Measurements from ENCODE around the gene FBXO24. TPM values are rescaled to one million over a fixed set of nuclear protein-coding genes. Genes with fewer than 3 reads are reported as not detected.

FBXO24 gene
- total RNA-seq, 4 donors from 2014 or later, result 1.8 to 1.9 TPM; not detected in 2

- no peak for ATAC-seq
- no peaks in the 10 kb centered on the region for H3K9me3 ChIP-seq
- peaks cover 0 to 29% (median 10%) of the 10 kb centered on the region in 3 donors for H3K4me1 ChIP-seq
- peaks cover 0 to 46% of the 10 kb centered on the region in 2 donors for H3K36me3 ChIP-seq
- H3K27ac ChIP-seq, result no peak overlapping the region
- peaks cover 61% of the 10 kb centered on the region for H3K27me3 ChIP-seq
- WGBS, 2 donors (ENCODE audit: low coverage in 1 of 2), result 80% methylated on average over 2 of the region's 20 CpGs; no CpG with 5 or more reads in 1 of the 2 donors
- no peak overlapping the region for H3K4me3 ChIP-seq
- TF ChIP-seq, protein P1, sequence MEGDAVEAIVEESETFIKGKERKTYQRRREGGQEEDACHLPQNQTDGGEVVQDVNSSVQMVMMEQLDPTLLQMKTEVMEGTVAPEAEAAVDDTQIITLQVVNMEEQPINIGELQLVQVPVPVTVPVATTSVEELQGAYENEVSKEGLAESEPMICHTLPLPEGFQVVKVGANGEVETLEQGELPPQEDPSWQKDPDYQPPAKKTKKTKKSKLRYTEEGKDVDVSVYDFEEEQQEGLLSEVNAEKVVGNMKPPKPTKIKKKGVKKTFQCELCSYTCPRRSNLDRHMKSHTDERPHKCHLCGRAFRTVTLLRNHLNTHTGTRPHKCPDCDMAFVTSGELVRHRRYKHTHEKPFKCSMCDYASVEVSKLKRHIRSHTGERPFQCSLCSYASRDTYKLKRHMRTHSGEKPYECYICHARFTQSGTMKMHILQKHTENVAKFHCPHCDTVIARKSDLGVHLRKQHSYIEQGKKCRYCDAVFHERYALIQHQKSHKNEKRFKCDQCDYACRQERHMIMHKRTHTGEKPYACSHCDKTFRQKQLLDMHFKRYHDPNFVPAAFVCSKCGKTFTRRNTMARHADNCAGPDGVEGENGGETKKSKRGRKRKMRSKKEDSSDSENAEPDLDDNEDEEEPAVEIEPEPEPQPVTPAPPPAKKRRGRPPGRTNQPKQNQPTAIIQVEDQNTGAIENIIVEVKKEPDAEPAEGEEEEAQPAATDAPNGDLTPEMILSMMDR (IDR thresholded peaks at IDR 0.05), result no peak
- TF ChIP-seq POLR2AphosphoS5 (IDR thresholded peaks at IDR 0.05) (no peak), EP300 (IDR thresholded peaks at IDR 0.05) (no peak), POLR2A (IDR thresholded peaks at IDR 0.05) (no peak)
Measured at GRCh38 chr7:100572281-100572948, 13.7 kb upstream of the FBXO24 start.

- WGBS, 2 donors (ENCODE audit: low coverage in 1 of 2), result no CpG with 5 or more reads among the region's 30 CpGs
- Histone ChIP-seq H3K4me1 (peaks cover 0 to 29% (median 10%) of the 10 kb centered on the region in 3 donors), H3K9me3 (no peaks in the 10 kb centered on the region), H3K27ac (no peak overlapping the region), H3K27me3 (peaks cover 61% of the 10 kb centered on the region), H3K36me3 (peaks cover 0 to 53% of the 10 kb centered on the region in 2 donors), H3K4me3 (no peak overlapping the region)
- TF ChIP-seq, protein P1 (IDR thresholded peaks at IDR 0.05), result no peak
- TF ChIP-seq EP300 (IDR thresholded peaks at IDR 0.05), result no peak
- no peak for ATAC-seq
Measured at GRCh38 chr7:100572949-100573675, 13.0 kb upstream of the FBXO24 start.

DNA sequence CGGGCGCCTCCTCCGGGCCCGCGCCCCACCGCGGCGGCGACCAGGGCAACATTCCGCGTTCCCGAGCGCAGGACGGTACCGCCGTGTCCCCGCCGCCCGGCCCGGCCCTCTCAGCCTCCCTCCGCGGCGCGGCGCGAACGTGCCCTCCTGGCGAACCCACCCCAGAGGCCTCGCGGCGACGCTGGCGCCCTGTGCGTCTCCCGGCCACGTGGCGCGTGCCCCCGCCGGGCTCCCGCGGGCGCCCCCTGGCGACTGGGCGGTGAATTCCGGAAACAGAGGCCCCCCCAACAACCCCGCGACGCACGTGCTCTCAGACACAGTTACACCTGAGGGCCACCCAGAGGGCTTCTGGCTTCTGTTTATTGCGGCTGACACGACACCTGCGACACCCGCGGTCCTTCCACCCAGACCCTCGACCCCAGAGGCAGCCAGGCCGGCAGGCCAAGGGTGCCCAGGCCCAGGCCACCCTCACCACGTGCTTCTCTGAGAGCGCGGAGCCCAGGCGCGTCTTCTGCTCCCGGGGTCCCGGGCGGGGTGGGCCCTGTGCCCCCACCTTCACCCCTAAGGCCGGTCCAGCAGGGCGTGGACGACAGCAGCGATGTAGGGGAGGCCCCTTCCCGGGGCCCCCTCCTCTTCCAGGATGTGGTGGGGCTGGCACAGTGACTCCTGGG is 12.3 kb upstream of the FBXO24 start, which contains the start of gene SAP25:
SAP25 (minus strand) TSS at position 210 of the 671 bp plus-strand sequence; CDS start at position 52, 158 bp downstream.
- peaks cover 0 to 23% (median 10%) of the 10 kb centered on the region in 3 donors for H3K4me1 ChIP-seq
- no peak within 1 kb of the TSS for H3K4me3 ChIP-seq
- H3K9me3 ChIP-seq, result no peaks in the 10 kb centered on the region
- WGBS, 2 donors (ENCODE audit: low coverage in 1 of 2), result 60% methylated on average over 1 of the region's 70 CpGs; no CpG with 5 or more reads in 1 of the 2 donors
- ATAC-seq, result no peak
- no peak within 1 kb of the TSS for H3K27ac ChIP-seq
- peaks cover 61% of the 10 kb centered on the region for H3K27me3 ChIP-seq
- peaks cover 0 to 60% of the 10 kb centered on the region in 2 donors for H3K36me3 ChIP-seq
- no peak for TF ChIP-seq POLR2A (IDR thresholded peaks at IDR 0.05)
- TF ChIP-seq, protein P1 (IDR thresholded peaks at IDR 0.05), result peak in 2 of 4 experiments; percentile 8 to 12

- ATAC-seq, result no peak
- no peak overlapping the region for H3K4me3 ChIP-seq
- peaks cover 61% of the 10 kb centered on the region for H3K27me3 ChIP-seq
- no peaks in the 10 kb centered on the region for H3K9me3 ChIP-seq
- TF ChIP-seq EP300 (IDR thresholded peaks at IDR 0.05), result no peak
- TF ChIP-seq POLR2AphosphoS5 (IDR thresholded peaks at IDR 0.05), result no peak
- no peak for TF ChIP-seq POLR2A (IDR thresholded peaks at IDR 0.05)
- TF ChIP-seq, protein P1 (IDR thresholded peaks at IDR 0.05), result no peak
- H3K27ac ChIP-seq, result no peak overlapping the region
- H3K4me1 ChIP-seq, result peaks cover 0 to 15% (median 8%) of the 10 kb centered on the region in 3 donors
- peaks cover 0 to 67% of the 10 kb centered on the region in 2 donors for H3K36me3 ChIP-seq
- WGBS, 2 donors (ENCODE audit: low coverage in 1 of 2), result 88 to 96% methylated on average over 7 to 18 of the region's 44 CpGs
Measured at GRCh38 chr7:100574362-100575205, 11.5 kb upstream of the FBXO24 start.

Data from gastroesophageal sphincter (tissue), 4 donors.